SJSA1 (cell line): ENCODE data around the gene ZEB2. TPM values are rescaled to one million over a fixed set of nuclear protein-coding genes. Genes with fewer than 3 reads are reported as not detected.
A peak's percentile ranks its signal among the peaks of the same experiment; 100 is the strongest.

Source experiments
- DNase-seq, 2 experiments: peaks; one replicate each; pipeline ENCODE4 v3.0.0-alpha.2; 2015 to 2020; ENCODE audit warnings: low spot score in 2 of 2, low read depth in 1 of 2
- H3K27ac ChIP-seq: fragments of 250-450 bp; sonication (Bioruptor Pico); 2 replicates; pipeline ENCODE4 v1.5.1; 2020; ENCODE audit warnings: mild to moderate bottlenecking, moderate library complexity
- H3K27me3 ChIP-seq: fragments of 250-450 bp; sonication (Bioruptor Pico); replicated peaks from 2 replicates; pipeline ENCODE4 v1.5.1; 2020; ENCODE audit warnings: mild to moderate bottlenecking, moderate library complexity
- H3K36me3 ChIP-seq: fragments of 250-450 bp; sonication (Bioruptor Pico); 2 replicates; pipeline ENCODE4 v1.5.1; 2020; ENCODE audit warnings: mild to moderate bottlenecking
- H3K4me1 ChIP-seq: fragments of 250-450 bp; sonication (Bioruptor Pico); replicated peaks from 2 replicates; pipeline ENCODE4 v1.6.1; 2021; ENCODE audit warnings: mild to moderate bottlenecking
- H3K4me3 ChIP-seq: fragments of 250-450 bp; sonication (Bioruptor Pico); 2 replicates; pipeline ENCODE4 v1.5.1; 2020; ENCODE audit warnings: mild to moderate bottlenecking
- H3K9me3 ChIP-seq: fragments of 250-450 bp; sonication (Bioruptor Pico); replicated peaks from 2 replicates; pipeline ENCODE4 v1.5.1; 2020; ENCODE audit warnings: mild to moderate bottlenecking
- total RNA-seq: library from RNA; depleted of rRNA; stranded (reverse); fragments of >200 nt; shearing (Covaris generic); gene quantifications from 2 replicates; pipeline ENCODE4 v1.2.3, GENCODE V29; 2014

The ZEB2 gene
- total RNA-seq, 1 experiment from 2014 or later, result 48.0 TPM

DNA sequence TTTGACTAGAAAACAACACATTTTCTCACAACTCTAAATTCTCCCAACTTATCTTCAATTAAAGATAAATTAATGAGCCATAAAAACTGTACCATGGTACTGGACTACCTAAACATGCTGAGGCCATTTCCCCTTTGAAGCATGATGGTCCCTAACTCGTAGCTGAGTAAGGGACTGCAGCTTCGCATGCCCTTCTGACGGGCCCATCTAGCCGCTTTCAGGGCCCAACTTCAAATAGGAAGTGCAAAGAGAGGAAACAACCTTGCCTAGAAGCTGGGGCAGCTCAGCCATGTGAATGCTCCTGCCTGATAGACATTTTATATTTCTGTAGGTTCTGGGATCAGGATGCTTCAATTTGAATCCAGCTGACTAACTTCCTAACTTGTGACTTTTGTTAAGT is 72.4 kb downstream of the ZEB2 start:
- no peak for DNase-seq
- Histone ChIP-seq H3K27ac (no peak overlapping the region), H3K9me3 (no peaks in the 10 kb centered on the region), H3K4me1 (peaks cover 11% of the 10 kb centered on the region), H3K36me3 (peaks cover 14% of the 10 kb centered on the region), H3K4me3 (no peak overlapping the region), H3K27me3 (no peaks in the 10 kb centered on the region)

DNA sequence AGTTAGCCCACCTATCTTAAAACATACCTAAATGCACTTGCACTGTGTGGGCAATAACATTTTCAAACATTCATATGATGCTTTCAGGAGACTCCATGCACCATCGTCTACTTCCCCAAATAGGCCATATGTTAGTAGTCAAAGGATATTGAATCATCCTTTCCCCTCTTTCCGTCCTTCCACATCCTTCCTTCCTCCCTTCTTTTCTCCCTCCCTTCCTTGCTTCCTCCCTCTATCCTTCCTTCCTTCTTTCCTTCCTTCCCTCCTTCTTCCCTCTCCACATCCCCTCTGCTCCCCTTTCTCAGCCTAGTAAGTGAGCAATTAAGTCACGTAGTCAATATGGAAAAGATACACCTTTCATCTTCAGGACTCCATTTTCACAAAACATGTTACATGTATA is 73.8 kb downstream of the ZEB2 start:
- Histone ChIP-seq H3K36me3 (peaks cover 14% of the 10 kb centered on the region), H3K4me1 (peaks cover 15% of the 10 kb centered on the region), H3K27me3 (no peaks in the 10 kb centered on the region), H3K9me3 (no peaks in the 10 kb centered on the region), H3K27ac (no peak overlapping the region), H3K4me3 (no peak overlapping the region)
- no peak for DNase-seq

DNA sequence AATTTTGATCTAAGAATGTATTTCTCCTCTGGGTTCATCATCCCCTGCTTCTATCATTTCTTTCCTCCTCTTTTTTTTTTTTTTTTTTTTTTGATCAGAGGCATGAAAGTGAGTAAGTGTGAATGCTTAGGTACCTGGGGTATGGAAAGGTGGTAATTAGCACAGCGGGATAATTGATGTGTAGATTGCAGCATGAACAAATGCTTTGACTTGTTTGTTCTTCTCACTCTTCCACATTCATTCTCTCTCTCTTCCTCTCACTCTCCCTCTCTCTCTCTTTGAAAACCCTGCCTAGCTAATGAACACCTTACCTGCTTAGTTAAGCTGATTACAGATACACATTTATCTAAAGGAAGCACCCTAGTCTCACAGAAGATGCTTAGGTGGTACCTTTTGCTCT is 74.7 kb downstream of the ZEB2 start:
- no peaks in the 10 kb centered on the region for H3K27me3 ChIP-seq
- DNase-seq, result no peak
- H3K27ac ChIP-seq, result no peak overlapping the region
- H3K4me3 ChIP-seq, result no peak overlapping the region
- H3K4me1 ChIP-seq, result peaks cover 20% of the 10 kb centered on the region
- H3K9me3 ChIP-seq, result no peaks in the 10 kb centered on the region
- H3K36me3 ChIP-seq, result peaks cover 14% of the 10 kb centered on the region

DNA sequence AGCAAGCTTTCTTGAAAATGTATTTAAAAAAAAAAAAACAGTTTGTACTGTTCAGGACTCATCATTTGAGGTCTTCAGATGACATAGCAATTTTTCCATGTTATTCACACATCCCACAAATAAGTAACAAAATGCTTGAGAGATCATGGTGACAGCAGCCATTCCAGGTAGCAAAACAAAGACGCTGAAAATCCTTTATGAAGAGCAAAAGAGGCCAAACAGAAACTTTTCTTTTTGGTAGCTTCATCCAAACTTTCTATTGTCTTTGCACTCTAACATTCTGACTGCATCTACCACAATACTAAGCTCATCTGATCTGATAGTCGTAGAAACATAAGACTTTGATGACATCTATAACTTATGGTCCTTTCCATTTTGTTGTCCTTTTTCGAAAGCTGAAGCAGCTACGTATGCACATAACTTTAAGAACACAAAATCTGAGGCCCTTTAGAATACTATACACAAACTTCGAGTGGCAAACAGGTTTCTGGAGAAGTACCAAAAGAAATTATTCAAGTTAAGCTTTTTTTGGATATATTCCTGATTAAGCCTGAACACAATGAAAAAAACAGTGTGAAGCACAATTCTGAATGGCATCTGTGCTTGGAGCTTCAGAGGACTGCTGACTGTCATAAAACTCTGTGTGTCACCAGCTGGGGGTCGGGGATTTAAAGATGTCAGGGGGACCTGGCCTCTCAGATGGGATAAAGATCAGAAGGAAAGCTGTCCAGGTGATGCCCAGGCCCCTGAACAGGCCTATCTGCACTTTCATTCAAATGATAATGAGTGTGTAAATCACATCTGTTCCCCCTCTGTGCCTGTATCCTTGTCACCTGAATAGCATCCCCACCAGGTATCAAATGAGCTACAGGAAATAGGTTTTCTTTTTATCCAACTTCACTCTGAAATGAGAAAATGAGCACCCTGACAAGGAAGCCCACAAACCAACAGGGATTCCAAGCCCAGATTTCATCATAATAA is 75.8 kb downstream of the ZEB2 start:
- Histone ChIP-seq H3K9me3 (no peaks in the 10 kb centered on the region), H3K27ac (0 out of 2 replicates have a peak overlapping the region, but pooled peaks have one; percentile 7), H3K36me3 (peaks cover 14% of the 10 kb centered on the region), H3K4me1 (peaks cover 20% of the 10 kb centered on the region), H3K27me3 (no peaks in the 10 kb centered on the region), H3K4me3 (no peak overlapping the region)
- DNase-seq, result no peak

DNA sequence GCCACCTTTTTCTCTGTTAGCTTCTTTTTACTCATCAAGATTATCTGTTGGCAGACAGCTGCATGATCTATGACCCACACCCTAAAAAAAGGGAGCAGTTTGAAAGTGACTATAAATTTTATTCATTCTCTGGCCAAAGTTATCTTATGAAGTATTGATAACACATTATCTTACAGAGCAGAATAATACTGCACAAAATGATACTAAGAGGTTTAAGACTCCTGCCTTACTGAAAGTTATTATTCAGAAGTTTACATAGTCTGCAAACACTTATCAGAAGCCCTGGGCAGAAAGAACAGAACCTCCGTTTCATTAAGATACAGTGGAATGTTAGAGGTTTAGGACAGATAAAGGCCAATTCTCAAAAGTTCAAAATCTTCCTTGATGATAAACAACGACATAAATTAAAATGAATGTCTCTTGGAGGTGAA is 78.2 kb downstream of the ZEB2 start:
- Histone ChIP-seq H3K27me3 (no peaks in the 10 kb centered on the region), H3K36me3 (peaks cover 11% of the 10 kb centered on the region), H3K4me1 (peaks cover 41% of the 10 kb centered on the region), H3K27ac (no peak overlapping the region), H3K9me3 (no peaks in the 10 kb centered on the region), H3K4me3 (no peak overlapping the region)
- DNase-seq, result no peak

DNA sequence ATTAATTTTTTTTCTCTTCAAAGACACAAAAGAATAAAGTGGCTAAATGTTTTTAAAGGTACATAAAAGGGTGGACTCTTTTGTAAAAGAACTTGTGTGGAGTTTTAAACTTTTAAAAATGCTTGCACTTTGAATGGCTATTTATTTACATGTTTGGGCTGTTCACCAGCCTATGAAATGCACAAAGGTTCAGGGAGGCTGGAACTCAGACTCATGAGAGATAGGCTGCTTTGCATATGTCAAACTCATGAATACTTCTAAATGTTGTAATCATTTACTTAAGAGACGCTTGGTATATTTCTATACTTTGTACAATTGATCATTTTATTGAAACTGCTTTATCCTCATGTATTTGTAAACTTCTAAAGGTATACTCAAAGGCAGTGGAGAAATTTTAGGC is 79.9 kb downstream of the ZEB2 start:
- no peaks in the 10 kb centered on the region for H3K9me3 ChIP-seq
- H3K4me3 ChIP-seq, result no peak overlapping the region
- H3K36me3 ChIP-seq, result 0 out of 2 replicates have a peak, but pooled peaks cover 2% of the 10 kb centered on the region
- H3K4me1 ChIP-seq, result peaks cover 41% of the 10 kb centered on the region
- H3K27ac ChIP-seq, result no peak overlapping the region
- no peaks in the 10 kb centered on the region for H3K27me3 ChIP-seq
- DNase-seq, result no peak

DNA sequence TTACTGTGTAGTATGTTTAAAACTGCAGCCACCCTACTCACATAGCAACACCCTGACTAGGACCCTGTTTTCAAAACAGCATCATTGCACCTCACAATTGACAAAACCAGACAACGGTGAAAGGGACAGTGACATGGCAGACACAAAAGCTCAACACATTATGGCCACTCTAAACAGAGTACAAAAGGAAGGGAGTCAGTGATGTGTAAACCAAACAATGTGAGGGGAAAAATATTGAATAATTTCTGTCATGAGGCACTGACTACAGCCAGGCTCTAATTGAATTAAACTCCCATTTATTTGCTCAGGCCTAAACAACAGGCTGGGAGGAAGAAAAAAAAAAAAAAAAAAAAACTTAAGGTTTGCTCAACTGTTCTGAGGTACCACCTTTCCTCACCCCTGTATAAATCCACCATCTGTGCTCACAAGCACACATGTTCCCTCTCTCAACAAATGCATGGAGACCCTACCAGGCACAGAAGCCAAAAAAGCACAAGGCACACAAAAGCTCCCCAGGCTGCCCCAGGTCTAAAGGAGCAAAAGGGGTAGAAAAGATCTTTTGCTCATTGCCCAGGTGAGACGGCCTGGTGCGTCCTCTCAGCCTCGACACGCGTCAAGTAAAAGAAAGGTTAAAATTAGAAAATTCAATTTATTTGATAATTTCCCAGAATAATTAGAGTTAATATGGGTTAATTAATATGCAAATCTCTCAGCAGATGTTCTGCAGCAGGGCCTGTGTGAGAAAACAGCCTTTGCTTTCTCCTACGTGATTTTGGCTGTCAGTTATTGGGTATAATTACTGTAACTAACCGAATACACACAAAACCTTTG is 80.9 kb downstream of the ZEB2 start:
- H3K4me1 ChIP-seq, result peaks cover 40% of the 10 kb centered on the region
- H3K27ac ChIP-seq, result no peak overlapping the region
- DNase-seq, result no peak
- 0 out of 2 replicates have a peak, but pooled peaks cover 6% of the 10 kb centered on the region for H3K36me3 ChIP-seq
- no peaks in the 10 kb centered on the region for H3K9me3 ChIP-seq
- no peak overlapping the region for H3K4me3 ChIP-seq
- no peaks in the 10 kb centered on the region for H3K27me3 ChIP-seq

DNA sequence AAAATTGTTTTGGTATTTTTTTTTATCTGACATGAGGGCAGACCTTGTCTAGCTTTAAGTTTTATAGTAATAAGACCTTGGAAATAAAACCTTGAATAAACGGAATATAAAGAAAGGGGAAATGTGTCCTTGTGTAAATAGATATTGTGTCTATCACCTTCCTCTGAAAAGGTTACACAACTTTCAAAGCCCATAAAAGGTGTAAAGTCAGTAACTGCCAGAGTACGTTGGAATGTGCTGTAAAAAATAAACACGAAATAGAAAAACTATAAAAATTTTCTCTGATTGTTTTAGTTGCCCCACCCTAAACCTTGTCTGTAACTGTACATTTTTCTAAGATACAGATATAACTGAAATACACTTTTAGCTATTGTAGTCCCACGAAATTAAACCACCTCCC is 82.3 kb downstream of the ZEB2 start:
- no peak for DNase-seq
- no peaks in the 10 kb centered on the region for H3K27me3 ChIP-seq

DNA sequence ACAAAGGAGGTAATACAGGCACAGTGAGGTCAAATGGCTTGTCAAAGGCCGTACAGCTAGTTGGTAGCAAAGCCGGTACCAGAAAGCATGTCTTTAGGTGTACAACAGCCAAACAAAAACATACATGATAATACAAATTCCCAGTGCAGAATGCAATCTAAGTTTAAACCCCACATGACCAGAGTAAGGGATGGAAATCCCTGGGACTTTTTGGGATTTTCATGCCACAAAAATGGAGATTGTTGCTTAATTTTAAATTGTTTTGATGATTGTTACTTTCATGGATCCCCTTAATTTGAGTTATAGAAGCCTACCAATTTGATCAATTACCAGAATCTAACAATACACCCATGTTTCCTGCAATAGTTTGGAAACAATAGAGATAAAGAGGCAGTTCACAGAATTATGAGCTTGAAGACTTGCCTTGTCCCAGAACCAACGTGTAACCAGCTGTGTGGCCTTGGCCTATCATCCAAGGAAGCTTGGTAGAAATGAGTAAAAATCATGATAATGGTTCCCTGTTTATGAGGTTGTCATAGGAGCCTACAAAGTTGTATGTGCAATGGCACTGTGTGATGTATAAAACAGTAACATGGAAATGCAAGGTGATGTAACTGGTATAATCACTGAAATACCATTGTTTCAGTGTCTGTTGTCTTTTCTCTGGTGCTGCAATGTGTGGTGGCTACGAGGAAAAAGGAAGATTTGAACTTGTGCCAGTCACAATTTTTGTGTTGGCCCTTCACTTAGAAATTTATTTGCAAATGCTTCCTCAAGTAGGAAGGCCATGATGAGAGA is 85.3 kb downstream of the ZEB2 start:
- H3K27me3 ChIP-seq, result no peaks in the 10 kb centered on the region
- no peak overlapping the region for H3K4me3 ChIP-seq
- no peaks in the 10 kb centered on the region for H3K9me3 ChIP-seq
- no peak for DNase-seq
- H3K4me1 ChIP-seq, result peaks cover 57% of the 10 kb centered on the region
- peaks cover 7% of the 10 kb centered on the region for H3K36me3 ChIP-seq
- H3K27ac ChIP-seq, result no peak overlapping the region

More for the DNA sequence above, 82.3 kb downstream of the ZEB2 start:
- H3K4me1 ChIP-seq, result peaks cover 45% of the 10 kb centered on the region
- H3K4me3 ChIP-seq, result no peak overlapping the region
- H3K36me3 ChIP-seq, result 0 out of 2 replicates have a peak, but pooled peaks cover 6% of the 10 kb centered on the region
- no peaks in the 10 kb centered on the region for H3K9me3 ChIP-seq
- peak overlapping the region; percentile 23 for H3K27ac ChIP-seq

DNA sequence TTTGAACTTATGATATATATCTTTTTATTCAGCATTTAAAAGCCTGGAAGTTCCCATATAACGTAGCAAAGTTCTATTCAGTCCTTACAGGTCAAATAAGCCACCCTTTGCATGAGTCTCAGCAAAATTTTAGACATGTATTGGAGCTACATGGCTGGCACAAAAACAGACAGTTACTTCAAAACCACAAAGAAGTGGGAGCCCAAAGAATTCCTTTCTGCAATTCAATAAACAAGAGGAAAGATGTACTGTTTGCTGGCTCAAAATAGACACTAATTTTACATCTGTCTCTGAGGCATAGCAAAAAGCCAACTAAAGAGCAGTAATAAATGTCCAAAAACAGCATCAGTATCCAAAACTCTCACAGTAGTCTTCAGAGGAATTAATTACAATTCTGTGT is 87.0 kb downstream of the ZEB2 start:
- Histone ChIP-seq H3K27me3 (no peaks in the 10 kb centered on the region), H3K4me1 (peaks cover 49% of the 10 kb centered on the region), H3K9me3 (no peaks in the 10 kb centered on the region), H3K27ac (no peak overlapping the region), H3K36me3 (peaks cover 21% of the 10 kb centered on the region), H3K4me3 (no peak overlapping the region)
- DNase-seq, result peak in 1 of 2 experiments; percentile 37

DNA sequence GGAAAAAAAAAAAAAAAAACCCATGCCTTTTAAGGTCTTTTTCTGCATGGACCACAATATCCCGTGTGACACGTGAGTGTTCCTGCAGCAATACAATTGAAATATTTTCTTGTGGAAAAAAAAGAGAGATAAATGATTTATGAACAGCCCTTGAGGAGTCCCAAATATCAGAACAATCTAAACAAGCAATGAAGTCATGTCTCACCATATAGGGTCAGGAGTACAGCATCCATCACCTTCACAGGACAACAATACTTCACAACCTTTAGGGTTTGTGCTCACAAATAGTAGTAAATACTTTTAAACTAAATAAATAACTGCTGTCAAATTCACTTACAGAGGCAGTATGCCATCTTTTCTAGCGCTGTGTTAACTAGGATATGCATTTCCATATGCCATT is 87.9 kb downstream of the ZEB2 start:
- peaks cover 46% of the 10 kb centered on the region for H3K4me1 ChIP-seq
- no peak overlapping the region for H3K4me3 ChIP-seq
- H3K36me3 ChIP-seq, result peaks cover 21% of the 10 kb centered on the region
- H3K27me3 ChIP-seq, result no peaks in the 10 kb centered on the region
- H3K27ac ChIP-seq, result no peak overlapping the region
- no peaks in the 10 kb centered on the region for H3K9me3 ChIP-seq
- no peak for DNase-seq

DNA sequence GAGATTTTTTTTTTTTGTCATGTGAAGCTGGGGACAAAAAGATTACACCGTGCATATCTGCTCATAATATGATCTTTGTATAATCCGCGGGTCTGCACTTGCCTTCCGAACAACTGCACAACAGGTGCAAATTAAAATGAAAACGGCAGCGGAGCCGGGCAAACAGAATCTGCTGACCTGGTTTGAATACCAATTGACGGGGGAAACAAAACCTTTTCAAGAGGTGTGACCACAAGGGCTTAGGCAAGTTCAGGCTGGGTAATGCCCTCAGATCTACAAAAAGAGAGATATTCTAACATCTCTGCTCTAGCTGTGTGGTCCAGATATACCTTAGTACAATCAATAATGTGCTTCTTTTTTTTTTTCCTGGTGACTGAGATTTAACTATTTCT is 88.5 kb downstream of the ZEB2 start:
- Histone ChIP-seq H3K27me3 (no peaks in the 10 kb centered on the region), H3K9me3 (no peaks in the 10 kb centered on the region), H3K27ac (peak overlapping the region; percentile 78), H3K36me3 (peaks cover 21% of the 10 kb centered on the region), H3K4me3 (no peak overlapping the region), H3K4me1 (peaks cover 48% of the 10 kb centered on the region)
- no peak for DNase-seq

DNA sequence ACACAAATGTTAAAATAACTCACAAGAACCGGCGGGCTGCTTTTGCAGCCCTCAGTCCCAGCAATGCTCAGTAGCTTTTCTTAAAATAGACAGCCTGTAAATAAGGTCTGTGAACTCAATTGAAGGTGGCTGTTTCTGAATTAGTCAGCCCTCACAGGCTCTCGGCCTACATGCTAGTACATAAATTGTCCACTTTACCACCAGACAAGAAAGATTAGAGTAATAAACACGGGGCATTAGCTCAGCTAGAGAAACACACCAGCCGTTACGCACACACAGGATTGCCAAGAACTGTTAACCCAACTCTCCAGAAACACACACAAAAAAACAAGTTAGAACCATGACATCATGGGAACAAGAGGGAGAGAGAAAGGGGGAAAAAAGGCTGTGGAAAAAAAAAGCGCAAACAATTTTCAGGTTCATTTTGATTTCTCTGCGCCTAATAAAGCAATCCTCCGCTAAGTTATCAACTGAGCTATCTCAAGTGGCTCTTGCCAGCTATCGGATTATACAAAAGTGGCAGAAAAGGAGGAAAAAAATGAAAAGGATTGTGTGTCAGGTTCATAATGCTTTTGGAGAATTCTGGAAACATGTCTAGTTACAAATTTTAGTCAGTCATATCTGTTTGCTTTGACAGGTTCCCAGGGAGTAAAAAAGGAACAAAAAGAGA is 89.1 kb downstream of the ZEB2 start:
- peak; percentile 67 to 86 for DNase-seq
- peaks cover 21% of the 10 kb centered on the region for H3K36me3 ChIP-seq
- peaks cover 52% of the 10 kb centered on the region for H3K4me1 ChIP-seq
- H3K27ac ChIP-seq, result peak overlapping the region; percentile 78
- no peaks in the 10 kb centered on the region for H3K27me3 ChIP-seq
- H3K4me3 ChIP-seq, result no peak overlapping the region
- H3K9me3 ChIP-seq, result no peaks in the 10 kb centered on the region
